GM23338 (cell line): ENCODE measurements around the gene RIT2.

Experiments
- CREB1 ChIP-seq: fragments of 250-450 bp; sonication (Bioruptor Pico); IDR thresholded peaks from 2 replicates; pipeline ENCODE4 v1.5.0; 2020; ENCODE audit warnings: low read depth, mild to moderate bottlenecking, moderate library complexity
- CTCF ChIP-seq, 2 experiments: fragments of 200-600 bp in 1 of 2; sonication (generic) in 1 of 2; conservative IDR thresholded peaks; 2 replicates each; pipeline versions ENCODE4 v1.5.1 to v1.6.1; 2016 to 2017; ENCODE audit warnings: antibody characterized with exemption in 2 of 2, low read depth in 2 of 2, mild to moderate bottlenecking in 2 of 2, moderate library complexity in 1 of 2
- EZH2 ChIP-seq: fragments of 200-600 bp; sonication (generic); IDR thresholded peaks from one replicate; pipeline ENCODE4 v1.8.0; 2017; ENCODE audit warnings: antibody characterized with exemption, mild to moderate bottlenecking, low read depth; ENCODE audit not compliant: unreplicated experiment
- NANOG ChIP-seq: IDR thresholded peaks from 2 replicates; pipeline ENCODE4 v1.6.1; 2016; ENCODE audit warnings: antibody characterized with exemption, borderline replicate concordance
- POLR2AphosphoS5 ChIP-seq: IDR thresholded peaks from 2 replicates; pipeline ENCODE4 v1.6.1; 2016; ENCODE audit warnings: antibody characterized with exemption, low read depth
- REST ChIP-seq: IDR thresholded peaks from one replicate; pipeline ENCODE4 v1.6.1; 2018; ENCODE audit warnings: antibody characterized with exemption; ENCODE audit not compliant: unreplicated experiment
- ZNF462 ChIP-seq: fragments of 250-450 bp; sonication (Bioruptor Pico); IDR thresholded peaks from 2 replicates; pipeline ENCODE4 v1.5.0; 2020; ENCODE audit warnings: mild to moderate bottlenecking, moderate library complexity

GRCh38 chr18:42822711-42823110 lies 292.8 kb downstream of the RIT2 start:
- TF ChIP-seq CTCF (conservative IDR thresholded peaks at IDR 0.05; ENCODE audit: low read depth in 2 of 2) (no peak), NANOG (no peak), ZNF462 (no peak), REST (no peak), POLR2AphosphoS5 (no peak), CREB1 (no peak), EZH2 (no peak)
